ENCODE results near the gene LSM7.

DNA sequence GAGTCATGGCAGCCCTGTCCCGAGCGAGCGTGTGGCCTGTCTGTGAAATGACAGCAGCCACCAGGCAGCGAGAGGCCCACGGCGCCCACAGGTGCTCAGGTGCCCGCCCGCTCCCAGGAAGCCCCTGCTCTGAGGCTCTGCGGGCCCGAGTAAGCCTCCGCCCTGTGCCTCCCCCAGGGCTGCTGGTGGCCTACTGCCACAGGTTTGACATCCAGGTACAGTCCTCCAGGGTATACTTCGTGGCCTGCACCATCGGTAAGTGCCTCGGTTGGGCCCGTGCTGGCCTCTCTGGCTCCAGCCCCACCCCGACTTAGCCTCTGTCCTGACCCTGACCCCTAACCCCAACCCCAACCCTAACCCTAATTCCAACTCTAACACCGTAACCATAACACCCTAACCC lies 16.7 kb upstream of the LSM7 start:
- TF ChIP-seq, protein P1, sequence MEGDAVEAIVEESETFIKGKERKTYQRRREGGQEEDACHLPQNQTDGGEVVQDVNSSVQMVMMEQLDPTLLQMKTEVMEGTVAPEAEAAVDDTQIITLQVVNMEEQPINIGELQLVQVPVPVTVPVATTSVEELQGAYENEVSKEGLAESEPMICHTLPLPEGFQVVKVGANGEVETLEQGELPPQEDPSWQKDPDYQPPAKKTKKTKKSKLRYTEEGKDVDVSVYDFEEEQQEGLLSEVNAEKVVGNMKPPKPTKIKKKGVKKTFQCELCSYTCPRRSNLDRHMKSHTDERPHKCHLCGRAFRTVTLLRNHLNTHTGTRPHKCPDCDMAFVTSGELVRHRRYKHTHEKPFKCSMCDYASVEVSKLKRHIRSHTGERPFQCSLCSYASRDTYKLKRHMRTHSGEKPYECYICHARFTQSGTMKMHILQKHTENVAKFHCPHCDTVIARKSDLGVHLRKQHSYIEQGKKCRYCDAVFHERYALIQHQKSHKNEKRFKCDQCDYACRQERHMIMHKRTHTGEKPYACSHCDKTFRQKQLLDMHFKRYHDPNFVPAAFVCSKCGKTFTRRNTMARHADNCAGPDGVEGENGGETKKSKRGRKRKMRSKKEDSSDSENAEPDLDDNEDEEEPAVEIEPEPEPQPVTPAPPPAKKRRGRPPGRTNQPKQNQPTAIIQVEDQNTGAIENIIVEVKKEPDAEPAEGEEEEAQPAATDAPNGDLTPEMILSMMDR (conservative IDR thresholded peaks at IDR 0.05; ENCODE audit: low read depth, low read length), result no peak
- no peak for TF ChIP-seq EZH2 (IDR thresholded peaks at IDR 0.05; ENCODE audit: low read length, unreplicated experiment)

All from PC-3 (cell line).